ENCODE measurements around the gene CFAP65. TPM values are rescaled to one million over a fixed set of nuclear protein-coding genes. Genes with fewer than 3 reads are reported as not detected.

The CFAP65 gene
- total RNA-seq, 1 donor from 2014 or later: not detected

- ATAC-seq (ENCODE audit: poor library complexity) (no peak), DNase-seq (no peak)
- intact Hi-C loops (cut with DNase I): no loop called here
These were observed 20.8 kb upstream of the CFAP65 start for GRCh38 chr2:219062081-219062480.

DNA sequence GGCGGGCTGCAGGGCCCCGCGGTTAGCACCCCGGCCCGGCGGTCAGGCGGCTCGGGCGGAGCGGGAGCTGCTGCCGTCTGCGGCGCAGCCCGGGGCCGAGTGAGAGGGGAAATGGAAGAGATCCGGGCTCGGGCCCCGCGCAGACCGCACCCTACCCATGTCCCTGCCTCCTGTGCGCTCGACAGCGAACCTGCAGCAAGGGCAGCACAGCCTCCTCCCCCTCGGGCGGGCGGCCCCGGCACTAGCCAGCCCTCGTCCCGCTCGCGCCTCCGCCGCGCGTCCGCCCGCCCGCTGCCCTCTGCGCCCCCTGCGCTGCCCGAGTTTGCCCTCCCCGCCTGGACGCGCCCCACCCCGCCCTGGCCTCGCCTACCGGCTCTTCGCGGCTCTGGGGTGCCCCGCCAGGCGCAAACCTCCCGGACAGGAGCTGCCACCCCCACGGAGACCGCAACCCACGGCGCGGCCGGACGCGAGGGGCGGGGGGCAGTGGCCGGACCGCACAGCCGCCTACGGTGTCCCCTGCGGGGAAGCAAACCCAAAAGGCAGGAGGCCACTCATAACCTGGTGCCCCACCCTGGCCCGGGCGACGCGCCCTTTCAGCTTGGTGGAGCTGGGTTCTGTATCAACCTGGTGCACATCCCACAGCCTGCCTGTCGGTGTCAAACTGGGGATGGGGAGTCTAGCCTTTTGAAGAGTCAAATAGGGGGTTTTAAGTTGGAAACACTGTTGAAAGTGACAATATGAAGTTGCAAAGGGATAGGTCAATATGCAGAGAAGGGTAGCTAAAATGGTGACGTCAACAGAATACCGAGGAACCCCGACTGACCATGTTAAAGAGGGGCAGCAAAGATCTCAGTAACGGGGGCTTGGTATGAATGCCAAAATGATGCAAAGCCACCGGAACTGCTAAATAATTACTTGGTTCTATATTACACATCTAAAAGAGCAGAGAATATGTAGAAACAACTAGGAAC lies 19.8 kb upstream of the CFAP65 start, which contains the start of gene IHH:
TSS of gene IHH (minus strand) at position 101 of the 971 bp plus-strand sequence. CDS start 454 bp downstream, outside the sequence.
- ATAC-seq (ENCODE audit: poor library complexity): no peak
- no peak for DNase-seq
- intact Hi-C loops (cut with DNase I): no loop called here

DNA sequence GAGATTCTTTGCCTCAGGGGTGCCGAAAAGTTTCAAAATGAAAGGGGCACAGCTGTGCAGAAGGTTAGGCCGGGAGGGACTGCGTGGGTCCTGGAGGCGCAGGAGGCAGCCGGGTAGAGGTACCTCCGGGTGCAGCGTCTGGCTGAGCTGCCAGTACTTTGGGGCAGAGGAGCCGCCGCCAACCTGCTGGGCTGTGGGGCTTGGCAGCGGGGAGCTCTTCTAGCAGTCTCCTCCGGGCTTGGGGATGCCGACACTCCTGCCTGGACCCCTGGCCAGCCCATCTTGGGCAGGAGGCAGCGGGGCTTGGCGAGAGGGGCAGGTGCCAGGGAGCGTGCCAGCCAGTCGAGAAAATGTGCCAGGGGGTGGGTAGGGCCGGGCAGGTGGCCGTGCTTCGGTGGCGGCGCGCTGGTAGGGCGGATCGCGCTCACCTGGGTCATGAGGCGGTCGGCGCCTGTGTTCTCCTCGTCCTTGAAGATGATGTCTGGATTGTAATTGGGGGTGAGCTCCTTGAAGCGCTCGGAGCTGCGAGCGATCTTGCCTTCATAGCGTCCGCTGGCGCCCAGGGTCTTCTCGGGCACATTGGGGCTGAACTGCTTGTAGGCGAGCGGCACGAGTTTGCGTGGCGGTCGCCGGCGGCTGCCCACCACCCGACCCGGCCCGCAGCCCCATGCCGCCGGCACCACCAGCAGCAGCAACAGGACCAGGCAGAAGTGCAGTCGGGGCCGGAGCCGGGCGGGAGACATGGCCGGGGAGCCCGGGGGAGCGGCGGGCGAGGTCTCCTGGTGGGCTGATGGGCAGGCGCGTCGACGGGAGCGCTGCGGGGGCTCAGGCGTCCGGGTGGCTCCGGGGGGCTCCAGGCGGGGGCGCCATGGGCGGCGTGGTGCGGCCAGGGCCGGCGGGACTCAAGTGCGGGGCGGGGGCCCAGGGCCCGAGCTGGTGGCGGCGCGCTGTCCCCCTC lies 18.7 kb upstream of the CFAP65 start:
- no peak for DNase-seq
- intact Hi-C loops (cut with DNase I): loop anchor here (2.0 to 5.0 kb wide), 2 partner anchors 59 to 92 kb away; no protein-coding TSS in a partner anchor
- ATAC-seq (ENCODE audit: poor library complexity): no peak

- DNase-seq (no peak), ATAC-seq (ENCODE audit: poor library complexity) (no peak)
- intact Hi-C loops (cut with DNase I): loop anchor here (2.0 to 5.0 kb wide), 2 partner anchors 59 to 93 kb away; no protein-coding TSS in a partner anchor
These were observed 18.0 kb upstream of the CFAP65 start for GRCh38 chr2:219059375-219059724.

- ATAC-seq (ENCODE audit: poor library complexity) (peak; percentile 82), DNase-seq (peak; percentile 73)
- intact Hi-C loops (cut with DNase I): loop anchor here (2.0 to 5.0 kb wide), 2 partner anchors 60 to 94 kb away; no protein-coding TSS in a partner anchor
These were observed 17.4 kb upstream of the CFAP65 start for GRCh38 chr2:219058541-219059374.

- ATAC-seq (ENCODE audit: poor library complexity): peak; percentile 97
- intact Hi-C loops (cut with DNase I): loop anchor here (2.0 to 5.0 kb wide), 2 partner anchors 61 to 94 kb away; no protein-coding TSS in a partner anchor
- peak; percentile 84 for DNase-seq
These were observed 16.6 kb upstream of the CFAP65 start for GRCh38 chr2:219057709-219058540.

DNA sequence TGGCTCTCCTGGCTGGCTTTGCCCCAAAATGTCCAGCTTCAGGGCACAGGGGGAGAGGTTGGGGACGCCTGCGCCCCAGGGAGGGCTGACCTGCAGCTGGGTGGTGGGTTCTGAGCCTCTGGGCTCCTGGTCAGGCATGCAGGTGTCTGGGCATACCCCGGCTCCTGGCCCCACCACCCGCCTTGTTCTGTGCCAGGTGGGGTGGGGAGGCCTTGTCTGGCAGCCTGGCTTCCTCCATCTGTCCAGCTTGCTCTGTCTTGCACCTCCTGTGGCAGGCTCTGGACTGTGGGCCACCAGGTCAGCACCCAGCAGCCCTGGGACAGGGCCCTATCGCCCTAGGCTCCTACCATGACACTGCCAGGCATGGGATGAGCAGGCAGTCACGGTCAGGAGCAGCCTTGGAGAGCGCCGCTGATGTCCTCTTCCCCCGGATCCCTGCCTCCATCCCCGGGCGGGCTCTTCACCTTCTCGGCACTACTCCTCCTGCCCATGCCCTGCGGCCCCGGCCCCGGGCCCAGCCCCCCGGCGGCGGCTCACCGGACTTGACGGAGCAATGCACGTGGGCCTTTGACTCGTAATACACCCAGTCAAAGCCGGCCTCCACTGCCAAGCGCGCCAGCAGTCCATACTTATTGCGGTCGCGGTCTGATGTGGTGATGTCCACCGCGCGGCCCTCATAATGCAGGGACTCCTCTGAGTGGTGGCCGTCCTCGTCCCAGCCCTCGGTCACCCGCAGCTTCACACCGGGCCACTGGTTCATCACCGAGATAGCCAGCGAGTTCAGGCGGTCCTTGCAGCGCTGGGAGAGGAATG lies 15.8 kb upstream of the CFAP65 start:
- DNase-seq (no peak), ATAC-seq (ENCODE audit: poor library complexity) (no peak)
- intact Hi-C loops (cut with DNase I): loop anchor here (5.0 kb wide), 1 partner anchor 95 kb away; no protein-coding TSS in a partner anchor

DNA sequence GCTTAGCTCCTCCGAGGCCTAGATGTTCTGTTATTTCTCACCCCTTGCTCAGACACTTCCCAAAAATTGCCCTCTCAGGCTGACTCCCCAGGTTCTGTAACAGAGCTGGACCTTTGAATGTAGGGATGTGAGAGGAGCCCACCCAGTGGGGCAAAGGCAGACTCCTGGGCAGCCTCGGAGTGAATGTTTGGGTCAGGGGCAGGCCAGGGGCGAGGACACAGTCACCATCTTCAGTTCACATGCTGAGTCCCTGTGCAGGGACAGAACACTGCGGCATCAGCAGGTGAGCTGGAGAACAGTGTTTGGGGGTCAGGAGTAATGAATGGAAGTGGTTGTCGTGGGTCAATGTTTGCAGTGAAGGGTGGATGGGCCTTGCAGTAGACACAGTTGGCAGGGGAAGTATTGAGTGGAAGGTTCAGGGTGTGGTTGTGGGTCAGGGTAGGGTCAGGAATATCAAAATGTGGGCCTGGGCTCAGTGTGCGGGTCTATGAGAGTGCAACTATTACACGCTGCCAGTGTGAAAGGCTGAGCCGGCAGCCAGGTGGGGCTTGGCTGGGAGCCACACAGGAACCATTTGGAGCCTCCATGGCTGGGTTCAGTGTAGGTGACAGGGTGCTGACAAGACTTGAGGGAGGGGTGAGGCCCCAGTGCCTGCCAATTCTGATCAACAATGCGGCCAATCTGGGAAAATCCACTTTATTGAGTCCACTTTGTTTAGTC lies 15.0 kb upstream of the CFAP65 start:
- no peak for DNase-seq

DNA sequence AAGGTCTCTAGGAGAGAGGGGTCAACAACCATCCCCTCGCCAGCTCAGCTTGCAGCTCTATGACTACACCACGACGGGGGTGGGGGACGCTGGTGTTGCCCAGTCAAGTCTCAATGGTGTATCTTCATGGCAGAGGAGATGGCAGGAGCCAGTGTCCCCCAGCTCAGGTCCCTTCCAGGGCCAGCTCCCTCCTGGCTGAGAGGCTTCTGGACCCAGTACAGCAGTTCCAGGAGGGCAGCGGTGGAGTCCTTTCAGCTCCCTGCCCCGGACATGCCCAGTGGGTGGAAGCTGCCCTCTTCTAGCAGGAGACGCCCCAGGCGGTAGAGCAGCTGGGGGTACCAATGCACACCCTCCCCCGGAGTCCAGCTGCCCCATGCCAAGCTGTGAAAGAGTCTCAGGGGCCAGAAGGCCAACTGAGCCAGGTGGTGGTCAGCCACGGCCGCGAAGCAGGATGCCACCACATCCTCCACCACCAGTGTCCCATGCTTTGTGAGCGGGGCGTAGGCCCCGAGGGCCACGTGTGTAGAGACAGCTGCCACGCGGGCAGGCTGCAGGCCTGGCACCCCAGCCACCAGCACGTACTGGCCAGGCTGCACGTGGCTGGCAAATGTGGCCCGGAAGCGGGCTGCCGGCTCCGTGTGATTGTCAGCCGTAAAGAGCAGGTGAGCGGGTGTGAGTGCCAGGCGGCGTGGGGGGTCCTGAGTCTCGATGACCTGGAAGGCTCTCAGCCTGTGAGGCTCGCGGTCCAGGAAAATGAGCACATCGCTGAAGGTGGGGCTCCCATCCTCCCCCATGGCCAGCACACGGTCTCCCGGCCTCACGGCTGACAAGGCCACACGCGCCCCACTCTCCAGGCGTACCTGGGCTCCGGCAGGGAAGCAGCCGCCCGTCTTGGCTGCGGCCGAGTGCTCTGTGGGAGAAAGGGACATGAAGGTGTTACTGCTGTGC lies 13.9 kb upstream of the CFAP65 start:
- intact Hi-C loops (cut with DNase I): loop anchor here (5.0 kb wide), 1 partner anchor 97 kb away; no protein-coding TSS in a partner anchor

More for the DNA sequence above, 15.0 kb upstream of the CFAP65 start:
- intact Hi-C loops (cut with DNase I): loop anchor here (5.0 kb wide), 1 partner anchor 96 kb away; no protein-coding TSS in a partner anchor
- ATAC-seq (ENCODE audit: poor library complexity): no peak

GRCh38 chr2:219049282-219049681 lies 8.0 kb upstream of the CFAP65 start:
- DNase-seq: no peak
- no peak for ATAC-seq (ENCODE audit: poor library complexity)
- intact Hi-C loops (cut with DNase I): no loop called here

More for the DNA sequence above, 13.9 kb upstream of the CFAP65 start:
- DNase-seq (no peak), ATAC-seq (ENCODE audit: poor library complexity) (no peak)

GRCh38 chr2:219045937-219046550 lies 4.7 kb upstream of the CFAP65 start:
- intact Hi-C loops (cut with DNase I): no loop called here
- DNase-seq (peak; percentile 40), ATAC-seq (ENCODE audit: poor library complexity) (no peak)

GRCh38 chr2:219042750-219043149 lies 1.4 kb upstream of the CFAP65 start:
- DNase-seq: no peak
- intact Hi-C loops (cut with DNase I): no loop called here
- ATAC-seq (ENCODE audit: poor library complexity): no peak

GRCh38 chr2:219042157-219042556 lies 841 bp upstream of the CFAP65 start:
- ATAC-seq (ENCODE audit: poor library complexity) (no peak), DNase-seq (no peak)
- intact Hi-C loops (cut with DNase I): no loop called here

GRCh38 chr2:219038600-219038999 lies 2.7 kb downstream of the CFAP65 start:
- intact Hi-C loops (cut with DNase I): no loop called here
- ATAC-seq (ENCODE audit: poor library complexity) (no peak), DNase-seq (no peak)

All from Right ventricle myocardium superior (tissue), 1 donor.